Measurements from ENCODE around the gene ABTB2. TPM values are rescaled to one million over a fixed set of nuclear protein-coding genes. Genes with fewer than 3 reads are reported as not detected.

The ABTB2 gene
- 10 to 100 TPM; 11.9 to 24.7 (median 20.0) TPM for total RNA-seq
- polyA plus RNA-seq = 10 to 100 TPM in 1 of 3 donors, 1 to 10 TPM in 2; 4.5 to 21.1 (median 8.0) TPM
- long read RNA-seq, donor 1, partial matches to known transcripts = 4 of 6 reads
- long read RNA-seq, donor 1, other reads (novel, unspliced or antisense) = 2 of 6 reads
- long read RNA-seq, donor 2, full-length matches to known transcripts = 2 of 19 reads
- long read RNA-seq, donor 2, partial matches to known transcripts = 16 of 19 reads
- long read RNA-seq, donor 2, other reads (novel, unspliced or antisense) = 1 of 19 reads

DNA sequence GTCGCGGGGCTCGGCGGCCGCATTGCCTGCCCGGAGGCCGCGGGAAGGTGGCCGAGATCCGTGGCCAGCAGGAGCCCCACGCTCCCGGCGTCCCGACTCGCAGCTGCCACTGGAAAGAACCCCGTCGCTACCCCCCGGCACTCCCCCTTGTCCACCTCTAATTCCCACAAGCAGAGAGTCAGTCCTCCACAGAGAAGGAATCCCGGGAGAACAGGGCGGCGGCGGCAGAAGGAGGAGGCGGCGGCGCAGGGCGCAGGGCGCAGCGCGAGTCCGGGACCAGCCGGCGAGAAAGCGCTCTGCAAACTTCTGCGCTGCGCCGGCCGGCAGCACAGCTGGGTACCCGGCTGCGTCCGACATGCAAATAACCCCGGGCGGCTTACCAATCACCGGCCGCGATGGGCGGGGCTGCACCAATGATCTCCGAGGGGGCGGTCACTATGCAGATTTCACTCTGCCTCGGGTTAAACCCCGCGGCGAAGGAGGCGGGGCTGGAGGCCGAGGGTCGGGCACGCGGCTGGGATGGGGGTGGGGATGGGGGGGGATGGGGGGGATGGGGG lies at the start of gene ABTB2:
Gene ABTB2 (minus strand): TSS at position 310 of the 557 bp plus-strand sequence.
- H3K9me3 ChIP-seq = no peaks in the 10 kb centered on the region
- DNase-seq = peak; percentile 99
- H3K36me3 ChIP-seq (ENCODE audit: insufficient read depth in 1 of 2, low read depth in 1 of 2) = no peaks in the 10 kb centered on the region
- H3K4me1 ChIP-seq = peaks cover 31% of the 10 kb centered on the region
- H3K27ac ChIP-seq = peak within 1 kb of the TSS; percentile 91
- WGBS, 3 donors = 0% methylated on average over 20 to 57 of the region's 57 CpGs
- peak within 1 kb of the TSS; percentile 88 for H3K4me3 ChIP-seq
- intact Hi-C loops (cut with DNase I) = loop anchor here (2.0 to 10.0 kb wide), 3 partner anchors 83 to 253 kb away; partner anchors contain the start of gene NAT10 (in 1 of the 2)
- TF ChIP-seq, protein P1, sequence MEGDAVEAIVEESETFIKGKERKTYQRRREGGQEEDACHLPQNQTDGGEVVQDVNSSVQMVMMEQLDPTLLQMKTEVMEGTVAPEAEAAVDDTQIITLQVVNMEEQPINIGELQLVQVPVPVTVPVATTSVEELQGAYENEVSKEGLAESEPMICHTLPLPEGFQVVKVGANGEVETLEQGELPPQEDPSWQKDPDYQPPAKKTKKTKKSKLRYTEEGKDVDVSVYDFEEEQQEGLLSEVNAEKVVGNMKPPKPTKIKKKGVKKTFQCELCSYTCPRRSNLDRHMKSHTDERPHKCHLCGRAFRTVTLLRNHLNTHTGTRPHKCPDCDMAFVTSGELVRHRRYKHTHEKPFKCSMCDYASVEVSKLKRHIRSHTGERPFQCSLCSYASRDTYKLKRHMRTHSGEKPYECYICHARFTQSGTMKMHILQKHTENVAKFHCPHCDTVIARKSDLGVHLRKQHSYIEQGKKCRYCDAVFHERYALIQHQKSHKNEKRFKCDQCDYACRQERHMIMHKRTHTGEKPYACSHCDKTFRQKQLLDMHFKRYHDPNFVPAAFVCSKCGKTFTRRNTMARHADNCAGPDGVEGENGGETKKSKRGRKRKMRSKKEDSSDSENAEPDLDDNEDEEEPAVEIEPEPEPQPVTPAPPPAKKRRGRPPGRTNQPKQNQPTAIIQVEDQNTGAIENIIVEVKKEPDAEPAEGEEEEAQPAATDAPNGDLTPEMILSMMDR (IDR thresholded peaks at IDR 0.05) = no peak
- peaks cover 0 to 5% (median 0%) of the 10 kb centered on the region in 3 donors for H3K27me3 ChIP-seq (ENCODE audit: insufficient read depth in 3 of 3, low read length in 2 of 3)
- ATAC-seq = peak; percentile 88 to 93 (median 90)

DNA sequence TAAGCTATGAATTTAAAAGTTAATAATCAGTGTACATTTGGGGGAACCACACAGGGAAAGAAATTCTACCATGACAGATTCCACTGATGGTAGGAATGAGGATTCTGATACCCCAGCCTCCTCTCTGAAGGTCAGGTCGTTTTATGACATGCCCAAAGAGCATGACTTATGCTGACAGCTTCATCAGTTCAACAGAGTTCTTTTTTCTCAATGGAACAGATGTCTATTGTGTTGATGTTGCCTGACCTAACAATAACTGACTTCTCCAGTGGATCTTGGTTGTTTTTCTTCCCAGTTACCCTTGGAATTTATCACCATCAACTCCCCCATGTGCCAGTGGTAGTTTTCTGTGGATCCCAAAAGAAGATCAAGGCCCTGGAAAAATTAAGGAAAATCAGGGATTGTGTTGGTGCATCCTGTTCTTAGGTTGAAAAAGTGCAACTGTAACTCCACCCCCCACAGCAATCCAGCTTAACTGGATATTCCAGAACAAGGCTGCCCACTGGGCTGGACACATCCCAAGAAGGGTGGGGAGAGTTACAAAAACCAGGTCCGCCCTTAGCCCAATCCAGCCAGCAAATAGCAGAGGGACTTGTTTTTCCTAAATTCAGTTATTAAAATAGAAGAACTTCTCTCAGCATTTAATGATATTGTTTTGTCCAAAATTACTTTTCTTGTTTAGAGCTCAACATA lies 49.5 kb upstream of the ABTB2 start:
- no peaks in the 10 kb centered on the region for H3K36me3 ChIP-seq (ENCODE audit: insufficient read depth in 1 of 2, low read depth in 1 of 2)
- WGBS, 3 donors = 47 to 58% (median 54%) methylated on average over 2 of the region's 2 CpGs
- no peaks in the 10 kb centered on the region for H3K9me3 ChIP-seq
- DNase-seq (no peak), ATAC-seq (no peak)
- H3K27me3 ChIP-seq (ENCODE audit: insufficient read depth in 3 of 3, low read length in 2 of 3) = no peaks in the 10 kb centered on the region
- intact Hi-C loops (cut with DNase I) = no loop called here
- no peak overlapping the region for H3K27ac ChIP-seq
- no peak overlapping the region for H3K4me3 ChIP-seq
- TF ChIP-seq, protein P1 (IDR thresholded peaks at IDR 0.05) = no peak
- no peaks in the 10 kb centered on the region for H3K4me1 ChIP-seq

DNA sequence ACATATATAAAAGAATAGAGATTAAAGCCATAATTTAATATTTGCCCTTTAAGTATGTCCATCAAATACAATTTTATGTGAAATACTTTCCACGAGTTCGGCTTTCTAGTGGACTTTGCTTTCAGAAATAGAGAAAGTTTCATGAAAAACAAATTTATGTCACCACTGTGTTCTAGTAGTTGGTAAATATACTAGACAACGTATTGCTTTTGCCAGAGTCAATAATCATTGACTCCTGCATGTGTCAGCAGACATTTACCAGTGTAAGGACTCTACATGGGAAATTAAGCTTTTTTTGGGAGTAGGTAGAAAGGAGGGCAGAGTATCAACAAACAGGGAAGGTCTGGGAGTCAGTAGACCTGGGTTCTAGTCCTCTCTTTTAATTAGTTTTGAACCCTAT lies 48.6 kb upstream of the ABTB2 start:
- ATAC-seq = no peak
- Histone ChIP-seq H3K27ac (no peak overlapping the region), H3K9me3 (no peaks in the 10 kb centered on the region), H3K4me3 (no peak overlapping the region), H3K36me3 (ENCODE audit: insufficient read depth in 1 of 2, low read depth in 1 of 2) (no peaks in the 10 kb centered on the region), H3K4me1 (no peaks in the 10 kb centered on the region), H3K27me3 (ENCODE audit: insufficient read depth in 3 of 3, low read length in 2 of 3) (no peaks in the 10 kb centered on the region)
- no peak for DNase-seq
- TF ChIP-seq, protein P1 (IDR thresholded peaks at IDR 0.05) = no peak
- intact Hi-C loops (cut with DNase I) = no loop called here
- WGBS, 3 donors = 87 to 93% (median 88%) methylated on average over 3 of the region's 3 CpGs

DNA sequence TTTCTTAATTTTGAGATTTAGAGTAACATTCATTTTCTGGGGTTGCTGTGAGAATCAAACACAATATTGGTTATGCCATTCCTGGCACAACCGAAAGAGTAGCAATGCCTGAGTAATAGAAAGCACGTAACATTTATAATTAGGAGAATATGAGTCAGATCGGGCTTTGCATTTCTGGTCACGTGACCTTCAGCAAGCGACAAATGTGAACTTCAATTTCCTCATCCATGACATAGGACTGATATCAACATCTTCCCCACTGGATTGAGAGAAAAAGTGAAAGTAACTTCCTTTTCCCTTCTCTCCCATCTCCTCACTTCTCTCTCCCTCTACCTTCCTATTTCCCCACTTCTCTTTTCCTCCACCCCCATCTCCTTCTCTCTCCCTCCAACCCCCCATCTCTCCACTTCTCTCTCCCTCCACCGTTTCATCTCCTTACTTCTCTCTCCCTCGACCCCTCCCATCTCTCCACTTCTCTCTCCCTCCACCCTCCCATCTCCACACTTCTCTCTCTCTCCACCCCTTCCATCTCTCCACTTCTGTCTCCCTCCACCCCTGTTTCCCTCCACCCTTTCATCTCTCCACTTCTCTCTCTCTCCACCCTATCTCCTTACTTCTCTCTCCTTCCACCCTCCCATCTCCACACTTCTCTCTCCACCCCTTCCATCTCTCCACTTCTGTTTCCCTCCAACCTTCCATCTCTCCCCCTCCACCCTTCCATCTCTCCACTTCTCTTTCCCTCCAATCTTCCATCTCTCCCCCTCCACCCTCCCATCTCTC lies 47.5 kb upstream of the ABTB2 start:
- Histone ChIP-seq H3K36me3 (ENCODE audit: insufficient read depth in 1 of 2, low read depth in 1 of 2) (no peaks in the 10 kb centered on the region), H3K4me1 (no peaks in the 10 kb centered on the region), H3K4me3 (peak overlapping the region; percentile 15), H3K9me3 (no peaks in the 10 kb centered on the region), H3K27ac (no peak overlapping the region), H3K27me3 (ENCODE audit: insufficient read depth in 3 of 3, low read length in 2 of 3) (no peaks in the 10 kb centered on the region)
- no peak for DNase-seq
- TF ChIP-seq, protein P1 (IDR thresholded peaks at IDR 0.05) = no peak
- peak; percentile 61 to 88 (median 66) for ATAC-seq
- WGBS, 3 donors = 44 to 51% (median 45%) methylated on average over 5 to 7 of the region's 7 CpGs
- intact Hi-C loops (cut with DNase I) = no loop called here

Data from psoas muscle (tissue), 8 donors.